GM19395 (cell line): Measurements from ENCODE around the gene ACR.

ENCODE experiments used
- ATAC-seq: cut with Tn5 transposase; IDR thresholded peaks from one replicate; pipeline ENCODE4 v1.9.1; 2021; ENCODE audit warnings: mild to moderate bottlenecking, moderate library complexity; ENCODE audit not compliant: unreplicated experiment

Gene ACR

GRCh38 chr22:50702821-50703725 is 34.9 kb upstream of the ACR start:
- no peak for ATAC-seq

- no peak for ATAC-seq
Measured at GRCh38 chr22:50703726-50704509, 34.1 kb upstream of the ACR start.

GRCh38 chr22:50704510-50705218 is 33.3 kb upstream of the ACR start:
- ATAC-seq = no peak

- ATAC-seq = no peak
Measured at GRCh38 chr22:50705219-50705691, 32.7 kb upstream of the ACR start.

- ATAC-seq = no peak
Measured at GRCh38 chr22:50705851-50706351, 32.1 kb upstream of the ACR start.

- ATAC-seq = no peak
Measured at GRCh38 chr22:50706481-50707125, 31.4 kb upstream of the ACR start.

GRCh38 chr22:50708474-50708873 is 29.5 kb upstream of the ACR start:
- no peak for ATAC-seq

- ATAC-seq = no peak
Measured at GRCh38 chr22:50708996-50709395, 29.0 kb upstream of the ACR start.

- no peak for ATAC-seq
Measured at GRCh38 chr22:50710221-50710620, 27.8 kb upstream of the ACR start.

GRCh38 chr22:50710886-50711285 is 27.1 kb upstream of the ACR start:
- no peak for ATAC-seq

GRCh38 chr22:50711446-50712340 is 26.3 kb upstream of the ACR start:
- no peak for ATAC-seq

- no peak for ATAC-seq
Measured at GRCh38 chr22:50712341-50713007, 25.5 kb upstream of the ACR start.

- ATAC-seq = no peak
Measured at GRCh38 chr22:50713008-50713385, 25.0 kb upstream of the ACR start.

- no peak for ATAC-seq
Measured at GRCh38 chr22:50713571-50714056, 24.4 kb upstream of the ACR start.

- no peak for ATAC-seq
Measured at GRCh38 chr22:50714150-50714549, 23.9 kb upstream of the ACR start.

GRCh38 chr22:50714631-50715179 is 23.3 kb upstream of the ACR start:
- no peak for ATAC-seq

- ATAC-seq = no peak
Measured at GRCh38 chr22:50715250-50715649, 22.8 kb upstream of the ACR start.

GRCh38 chr22:50715776-50716175 is 22.2 kb upstream of the ACR start:
- ATAC-seq = no peak
